Liver (tissue), 9 donors: Measurements from ENCODE around the gene PDE10A. TPM values are rescaled to one million over a fixed set of nuclear protein-coding genes. Genes with fewer than 3 reads are reported as not detected.

ENCODE experiments used
- DNase-seq: peaks from one replicate; pipeline ENCODE4 v3.0.0-alpha.2; 2017; ENCODE audit warnings: low spot score
- H3K27ac ChIP-seq, 2 donors: one replicate each; pipeline ENCODE4 v1.7.0; 2013; ENCODE audit warnings: inconsistent platforms in 2 of 2, low read length in 2 of 2, control low read depth in 1 of 2, low read depth in 1 of 2, mild to moderate bottlenecking in 1 of 2
- H3K27me3 ChIP-seq, 4 donors: one replicate each; pipeline versions ENCODE4 v1.6.1 to v1.7.0; 2013; ENCODE audit warnings: low read length in 3 of 4, inconsistent platforms in 1 of 4, mild to moderate bottlenecking in 1 of 4, moderate library complexity in 1 of 4; ENCODE audit not compliant: control insufficient read depth in 4 of 4, insufficient read depth in 4 of 4
- H3K36me3 ChIP-seq, 4 donors: one replicate each; pipeline versions ENCODE4 v1.6.1 to v1.7.0; 2013; ENCODE audit warnings: low read length in 3 of 4, mild to moderate bottlenecking in 3 of 4, low read depth in 1 of 4, moderate library complexity in 1 of 4; ENCODE audit not compliant: control insufficient read depth in 4 of 4, insufficient read depth in 3 of 4
- H3K4me1 ChIP-seq, 4 donors: one replicate each; pipeline versions ENCODE4 v1.6.1 to v1.7.0; 2013; ENCODE audit warnings: low read length in 3 of 4, mild to moderate bottlenecking in 3 of 4, moderate library complexity in 1 of 4; ENCODE audit not compliant: control insufficient read depth in 4 of 4, insufficient read depth in 4 of 4
- H3K4me3 ChIP-seq, 3 donors: one replicate each; pipeline versions ENCODE4 v1.6.1 to v1.7.0; 2013; ENCODE audit warnings: low read length in 3 of 3, control low read depth in 1 of 3, low read depth in 1 of 3, mild to moderate bottlenecking in 1 of 3
- H3K9ac ChIP-seq, 2 donors: one replicate each; pipeline ENCODE4 v1.7.0; 2013; ENCODE audit warnings: low read length in 2 of 2, mild to moderate bottlenecking in 2 of 2, moderate library complexity in 2 of 2, control low read depth in 1 of 2, low read depth in 1 of 2
- H3K9me3 ChIP-seq, 4 donors: one replicate each; pipeline versions ENCODE4 v1.6.1 to v1.7.0; 2013; ENCODE audit warnings: low read length in 3 of 4; ENCODE audit not compliant: control insufficient read depth in 4 of 4
- ATF3 ChIP-seq: IDR thresholded peaks from 2 replicates; pipeline ENCODE4 v1.6.1; 2016; ENCODE audit warnings: antibody characterized with exemption
- EGR1 ChIP-seq, 2 donors: IDR thresholded peaks; 2 replicates each; pipeline ENCODE4 v1.6.1; 2016 to 2018; ENCODE audit warnings: antibody characterized with exemption in 2 of 2, low read depth in 2 of 2
- FOXA2 ChIP-seq: IDR thresholded peaks from 2 replicates; pipeline ENCODE4 v1.6.1; 2016; ENCODE audit warnings: antibody characterized with exemption
- GABPA ChIP-seq, 2 donors: IDR thresholded peaks in 1 of 2; conservative IDR thresholded peaks in 1 of 2; 2 replicates each; pipeline ENCODE4 v1.6.1; 2016; ENCODE audit warnings: antibody characterized with exemption in 2 of 2, mild to moderate bottlenecking in 1 of 2, moderate library complexity in 1 of 2
- HNF4A ChIP-seq, 2 donors: conservative IDR thresholded peaks; 2 replicates each; pipeline ENCODE4 v1.6.1; 2016; ENCODE audit warnings: antibody characterized with exemption in 2 of 2, mild to moderate bottlenecking in 2 of 2
- HNF4G ChIP-seq: IDR thresholded peaks from 2 replicates; pipeline ENCODE4 v1.6.1; 2016; ENCODE audit warnings: antibody characterized with exemption
- JUND ChIP-seq, 2 donors: IDR thresholded peaks; 2 replicates each; pipeline ENCODE4 v1.6.1; 2016; ENCODE audit warnings: antibody characterized with exemption in 2 of 2
- MAX ChIP-seq: IDR thresholded peaks from 2 replicates; pipeline ENCODE4 v1.6.1; 2016; ENCODE audit warnings: antibody characterized with exemption
- NR2F2 ChIP-seq: IDR thresholded peaks from 2 replicates; pipeline ENCODE4 v1.6.1; 2016; ENCODE audit warnings: antibody characterized with exemption
- RAD21 ChIP-seq, 2 donors: IDR thresholded peaks; 2 replicates each; pipeline ENCODE4 v1.6.1; 2016; ENCODE audit warnings: antibody characterized with exemption in 2 of 2, mild to moderate bottlenecking in 2 of 2
- RXRA ChIP-seq, 2 donors: IDR thresholded peaks; 2 replicates each; pipeline ENCODE4 v1.6.1; 2017 to 2018; ENCODE audit warnings: antibody characterized with exemption in 2 of 2, mild to moderate bottlenecking in 1 of 2
- SP1 ChIP-seq: IDR thresholded peaks from 2 replicates; pipeline ENCODE4 v1.6.1; 2018; ENCODE audit warnings: antibody characterized with exemption, mild to moderate bottlenecking
- TAF1 ChIP-seq: conservative IDR thresholded peaks from 2 replicates; pipeline ENCODE4 v1.6.1; 2016; ENCODE audit warnings: antibody characterized with exemption, mild to moderate bottlenecking
- YY1 ChIP-seq: IDR thresholded peaks from 2 replicates; pipeline ENCODE4 v1.6.1; 2016; ENCODE audit warnings: antibody characterized with exemption, mild to moderate bottlenecking
- ZBTB33 ChIP-seq: IDR thresholded peaks from 2 replicates; pipeline ENCODE4 v1.6.1; 2016; ENCODE audit warnings: antibody characterized with exemption
- WGBS: extraction: QIAGEN DNeasy Blood & Tissue Kit; methylation state at CpG from one replicate; pipeline ENCODE4 v1.1.7; 2013; 5-methylcytosine and 5-hydroxymethylcytosine counted together
- polyA plus RNA-seq, 2 donors: library from polyadenylated mRNA; stranded (reverse) in 1 of 2; unstranded in 1 of 2; fragments of 200-250 nt in 1 of 2; fragments of >200 nt in 1 of 2; fragmentation: Nextera tagmentation in 1 of 2; extraction: Ambion mirVana in 1 of 2; gene quantifications; one replicate each; pipeline versions ENCODE4 v1.2.1 to v1.2.3, GENCODE V29; 2013 to 2015
- total RNA-seq, 2 donors: library from RNA; depleted of rRNA; stranded (reverse); fragments of >200 nt; gene quantifications; one replicate each; pipeline ENCODE4 v1.2.3, GENCODE V29; 2014
- TF ChIP-seq, protein P1 (sequence below): IDR thresholded peaks from 2 replicates; pipeline ENCODE4 v1.6.1; 2016; ENCODE audit warnings: antibody characterized with exemption, mild to moderate bottlenecking
- donor health status: healthy.
- donor health status: healthy.
- donor health status: healthy.
- donor health status: healthy.
- donor health status: healthy.

The PDE10A gene
- total and polyA plus RNA-seq, 4 donors, result 0.20 to 1.7 (median 0.47) TPM

DNA sequence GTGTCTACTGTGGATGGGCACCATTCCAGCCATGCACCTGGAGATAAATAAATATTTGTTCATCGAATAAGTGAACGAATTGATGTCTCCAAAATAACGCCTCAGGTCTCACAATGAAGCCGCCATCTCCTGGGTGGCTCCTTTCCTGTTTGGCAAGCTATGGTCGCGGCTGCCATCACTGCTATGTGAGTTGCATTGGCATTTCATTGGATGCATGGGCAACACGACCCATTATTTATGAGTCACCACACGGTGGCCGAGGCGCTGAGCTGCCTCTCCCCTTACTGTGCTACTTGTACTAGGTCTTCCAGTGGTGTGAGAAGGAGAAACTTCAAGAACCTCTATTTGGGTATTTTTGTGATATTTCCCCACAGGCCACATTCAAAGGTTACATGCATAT lies 21.3 kb upstream of the PDE10A start:
- 86% methylated on average over 10 of the region's 10 CpGs for WGBS
- H3K27me3 ChIP-seq, result peaks cover 0 to 3% (median 0%) of the 10 kb centered on the region in 4 donors
- DNase-seq, result no peak
- no peak for TF ChIP-seq YY1
- TF ChIP-seq GABPA (IDR thresholded peaks at IDR 0.05 in 1 of 2, conservative IDR thresholded peaks at IDR 0.05 in 1 of 2), result no peak
- TF ChIP-seq MAX, result no peak
- no peak for TF ChIP-seq JUND (IDR thresholded peaks at IDR 0.05)
- no peak for TF ChIP-seq SP1
- no peak for TF ChIP-seq HNF4A (conservative IDR thresholded peaks at IDR 0.05)
- no peak for TF ChIP-seq RAD21 (IDR thresholded peaks at IDR 0.05)
- TF ChIP-seq ATF3, result no peak
- no peak for TF ChIP-seq NR2F2
- H3K27ac ChIP-seq, result no peak overlapping the region
- H3K9ac ChIP-seq, result no peak overlapping the region
- H3K36me3 ChIP-seq, result no peaks in the 10 kb centered on the region
- no peaks in the 10 kb centered on the region for H3K9me3 ChIP-seq
- H3K4me1 ChIP-seq, result no peaks in the 10 kb centered on the region
- no peak overlapping the region for H3K4me3 ChIP-seq

- no peak overlapping the region for H3K9ac ChIP-seq
- no peaks in the 10 kb centered on the region for H3K9me3 ChIP-seq
- 59% methylated on average over 5 of the region's 5 CpGs for WGBS
- H3K27me3 ChIP-seq, result no peaks in the 10 kb centered on the region
- TF ChIP-seq NR2F2 (no peak), HNF4G (no peak), MAX (no peak), TAF1 (no peak), ATF3 (no peak), RXRA (IDR thresholded peaks at IDR 0.05) (no peak), EGR1 (IDR thresholded peaks at IDR 0.05; ENCODE audit: low read depth in 2 of 2) (no peak), YY1 (no peak), FOXA2 (no peak), RAD21 (IDR thresholded peaks at IDR 0.05) (no peak), GABPA (IDR thresholded peaks at IDR 0.05 in 1 of 2, conservative IDR thresholded peaks at IDR 0.05 in 1 of 2) (no peak), ZBTB33 (no peak)
- TF ChIP-seq, protein P1, sequence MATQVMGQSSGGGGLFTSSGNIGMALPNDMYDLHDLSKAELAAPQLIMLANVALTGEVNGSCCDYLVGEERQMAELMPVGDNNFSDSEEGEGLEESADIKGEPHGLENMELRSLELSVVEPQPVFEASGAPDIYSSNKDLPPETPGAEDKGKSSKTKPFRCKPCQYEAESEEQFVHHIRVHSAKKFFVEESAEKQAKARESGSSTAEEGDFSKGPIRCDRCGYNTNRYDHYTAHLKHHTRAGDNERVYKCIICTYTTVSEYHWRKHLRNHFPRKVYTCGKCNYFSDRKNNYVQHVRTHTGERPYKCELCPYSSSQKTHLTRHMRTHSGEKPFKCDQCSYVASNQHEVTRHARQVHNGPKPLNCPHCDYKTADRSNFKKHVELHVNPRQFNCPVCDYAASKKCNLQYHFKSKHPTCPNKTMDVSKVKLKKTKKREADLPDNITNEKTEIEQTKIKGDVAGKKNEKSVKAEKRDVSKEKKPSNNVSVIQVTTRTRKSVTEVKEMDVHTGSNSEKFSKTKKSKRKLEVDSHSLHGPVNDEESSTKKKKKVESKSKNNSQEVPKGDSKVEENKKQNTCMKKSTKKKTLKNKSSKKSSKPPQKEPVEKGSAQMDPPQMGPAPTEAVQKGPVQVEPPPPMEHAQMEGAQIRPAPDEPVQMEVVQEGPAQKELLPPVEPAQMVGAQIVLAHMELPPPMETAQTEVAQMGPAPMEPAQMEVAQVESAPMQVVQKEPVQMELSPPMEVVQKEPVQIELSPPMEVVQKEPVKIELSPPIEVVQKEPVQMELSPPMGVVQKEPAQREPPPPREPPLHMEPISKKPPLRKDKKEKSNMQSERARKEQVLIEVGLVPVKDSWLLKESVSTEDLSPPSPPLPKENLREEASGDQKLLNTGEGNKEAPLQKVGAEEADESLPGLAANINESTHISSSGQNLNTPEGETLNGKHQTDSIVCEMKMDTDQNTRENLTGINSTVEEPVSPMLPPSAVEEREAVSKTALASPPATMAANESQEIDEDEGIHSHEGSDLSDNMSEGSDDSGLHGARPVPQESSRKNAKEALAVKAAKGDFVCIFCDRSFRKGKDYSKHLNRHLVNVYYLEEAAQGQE, result no peak
- DNase-seq, result no peak
- no peak overlapping the region for H3K27ac ChIP-seq
- H3K4me3 ChIP-seq, result no peak overlapping the region
- no peaks in the 10 kb centered on the region for H3K36me3 ChIP-seq
- H3K4me1 ChIP-seq, result no peaks in the 10 kb centered on the region
These were observed 17.9 kb upstream of the PDE10A start for GRCh38 chr6:165680975-165681374.
